ENCODE data around the gene PVALB. TPM values are rescaled to one million over a fixed set of nuclear protein-coding genes. Genes with fewer than 3 reads are reported as not detected.

The PVALB gene
- total RNA-seq, 1 donor: not detected

- no peak for DNase-seq (ENCODE audit: insufficient read length, low spot score, missing footprints)
- H3K4me2 ChIP-seq (ENCODE audit: insufficient read depth, low read length): no peak overlapping the region
- no peak overlapping the region for H3K27ac ChIP-seq (ENCODE audit: low read depth, low read length)
- no peak overlapping the region for H3K4me3 ChIP-seq (ENCODE audit: insufficient read depth, low read length)
- H4K20me1 ChIP-seq (ENCODE audit: insufficient read depth, low read length): peaks cover 3% of the 10 kb centered on the region
- no peaks in the 10 kb centered on the region for H3K4me1 ChIP-seq (ENCODE audit: insufficient read depth, low read length)
- H3K9me3 ChIP-seq (ENCODE audit: low read depth, low read length): no peaks in the 10 kb centered on the region
- TF ChIP-seq CTCF (IDR thresholded peaks at IDR 0.05; ENCODE audit: extremely low read depth, low read depth, low read length): no peak
- H3K27me3 ChIP-seq (ENCODE audit: insufficient read depth, low read length): peaks cover 22% of the 10 kb centered on the region
- H3K36me3 ChIP-seq (ENCODE audit: insufficient read depth, low read length): no peaks in the 10 kb centered on the region
- no peak overlapping the region for H2AFZ ChIP-seq (ENCODE audit: low read length)
- no peaks in the 10 kb centered on the region for H3K79me2 ChIP-seq (ENCODE audit: insufficient read depth, low read length)
Measured at GRCh38 chr22:36753916-36754315, 62.9 kb downstream of the PVALB start.

- Histone ChIP-seq H3K27me3 (ENCODE audit: insufficient read depth, low read length) (peaks cover 22% of the 10 kb centered on the region), H3K4me3 (ENCODE audit: insufficient read depth, low read length) (no peak overlapping the region), H3K9me3 (ENCODE audit: low read depth, low read length) (no peaks in the 10 kb centered on the region), H4K20me1 (ENCODE audit: insufficient read depth, low read length) (peaks cover 3% of the 10 kb centered on the region), H3K4me1 (ENCODE audit: insufficient read depth, low read length) (no peaks in the 10 kb centered on the region), H3K27ac (ENCODE audit: low read depth, low read length) (no peak overlapping the region), H2AFZ (ENCODE audit: low read length) (no peak overlapping the region), H3K79me2 (ENCODE audit: insufficient read depth, low read length) (no peaks in the 10 kb centered on the region), H3K4me2 (ENCODE audit: insufficient read depth, low read length) (no peak overlapping the region), H3K36me3 (ENCODE audit: insufficient read depth, low read length) (no peaks in the 10 kb centered on the region)
- no peak for DNase-seq (ENCODE audit: insufficient read length, low spot score, missing footprints)
- no peak for TF ChIP-seq CTCF (IDR thresholded peaks at IDR 0.05; ENCODE audit: extremely low read depth, low read depth, low read length)
Measured at GRCh38 chr22:36753120-36753802, 63.6 kb downstream of the PVALB start.

Other genes starting within 250 kb of the PVALB start
- not detected in 2 replicates for gene CACNG2, start 113.3 kb downstream of the PVALB start, total RNA-seq
- gene IFT27, start 40.9 kb downstream of the PVALB start, total RNA-seq: 22.1 and 27.4 TPM in 2 replicates
- under 0.01 and 0.36 TPM in 2 replicates for gene NCF4, start 44.0 kb upstream of the PVALB start, total RNA-seq
- gene CSF2RB, start 96.6 kb upstream of the PVALB start, total RNA-seq: 1.1 and 1.2 TPM in 2 replicates
- gene TST, start 202.4 kb upstream of the PVALB start, total RNA-seq: 53.6 and 63.3 TPM in 2 replicates
- 82.5 and 91.6 TPM in 2 replicates for gene MPST, start 202.7 kb upstream of the PVALB start, total RNA-seq
- 22.7 and 25.0 TPM in 2 replicates for gene KCTD17, start 234.7 kb upstream of the PVALB start, total RNA-seq

Measured in osteoblast (primary cell).